PC-9 (cell line): ENCODE results near the gene CD151. TPM values are rescaled to one million over a fixed set of nuclear protein-coding genes. Genes with fewer than 3 reads are reported as not detected.

Source experiments
- BruUV-seq: library from RNA; stranded (reverse); fragments of 400-500 nt; replicated peaks from 2 replicates; lab custom pipeline; 2021; lab: Mats Ljungman, UMichigan
- CTCF ChIA-PET: fragments of 300-600 bp; sonication (Branson Sonifier 250); formaldehyde crosslinking; loops from one replicate; lab custom pipeline; 2022; ENCODE audit warnings: antibody characterized with exemption; lab: Charles Lee
- POLR2A ChIA-PET: fragments of 300-600 bp; sonication (Branson Sonifier 250); formaldehyde crosslinking; loops from one replicate; lab custom pipeline; 2022; ENCODE audit warnings: antibody characterized with exemption; ENCODE audit not compliant: unreplicated experiment; lab: Charles Lee
- DNase-seq, 2 experiments: peaks; one replicate each; pipeline versions ENCODE4 v3.0.0 to v3.0.0-alpha.2; 2015 to 2022; ENCODE audit warnings: mixed read lengths in 1 of 2
- H2AFZ ChIP-seq: fragments of 200-600 bp; sonication (generic); 2 replicates; pipeline ENCODE4 v1.8.1; 2017; ENCODE audit warnings: antibody characterized with exemption
- H3F3A ChIP-seq: fragments of 200-600 bp; sonication (generic); 2 replicates; pipeline ENCODE4 v1.8.1; 2017; ENCODE audit warnings: antibody characterized with exemption, mild to moderate bottlenecking, low read depth; ENCODE audit not compliant: insufficient read depth
- H3K27ac ChIP-seq: fragments of 200-600 bp; sonication (generic); 2 replicates; pipeline ENCODE4 v1.6.1; 2016; ENCODE audit warnings: mixed run types
- H3K27me3 ChIP-seq: fragments of 200-600 bp; sonication (generic); 2 replicates; pipeline ENCODE4 v1.6.1; 2016; ENCODE audit warnings: low read depth, mixed run types; ENCODE audit not compliant: insufficient read depth
- H3K36me3 ChIP-seq: fragments of 200-600 bp; sonication (generic); 2 replicates; pipeline ENCODE4 v1.6.1; 2016; ENCODE audit warnings: low read depth, mixed run types
- H3K4me1 ChIP-seq: fragments of 200-600 bp; sonication (generic); replicated peaks from 2 replicates; pipeline ENCODE4 v1.6.1; 2016; ENCODE audit warnings: mixed run types; ENCODE audit not compliant: insufficient read depth
- H3K4me2 ChIP-seq: fragments of 200-600 bp; sonication (generic); 2 replicates; pipeline ENCODE4 v1.6.1; 2017; ENCODE audit warnings: mixed run types
- H3K4me3 ChIP-seq: fragments of 200-600 bp; sonication (generic); 2 replicates; pipeline ENCODE4 v1.6.1; 2016; ENCODE audit warnings: mixed run types
- H3K79me2 ChIP-seq: fragments of 200-600 bp; sonication (generic); 2 replicates; pipeline ENCODE4 v1.6.1; 2017; ENCODE audit warnings: low read depth, mixed run types
- H3K9me2 ChIP-seq: fragments of 200-600 bp; sonication (generic); 2 replicates; pipeline ENCODE4 v1.8.1; 2017; ENCODE audit warnings: mild to moderate bottlenecking; ENCODE audit not compliant: insufficient read depth
- H3K9me3 ChIP-seq: fragments of 200-600 bp; sonication (generic); 2 replicates; pipeline ENCODE4 v1.8.1; 2016; ENCODE audit warnings: low read depth; ENCODE audit not compliant: insufficient read depth
- H4K20me1 ChIP-seq: fragments of 200-600 bp; sonication (generic); 2 replicates; pipeline ENCODE4 v1.8.1; 2017; ENCODE audit not compliant: insufficient read depth
- CTCF ChIP-seq: fragments of 200-600 bp; sonication (generic); conservative IDR thresholded peaks from 2 replicates; pipeline ENCODE4 v1.6.1; 2017; ENCODE audit warnings: mixed run types, antibody characterized with exemption, mild to moderate bottlenecking, moderate library complexity
- EZH2 ChIP-seq: fragments of 200-600 bp; sonication (generic); IDR thresholded peaks from 2 replicates; pipeline ENCODE4 v1.8.0; 2017; ENCODE audit warnings: antibody characterized with exemption, low read depth
- intact Hi-C: fragments of 100-400 bp; cut with micrococcal nuclease; formaldehyde crosslinking; loops from one replicate; pipeline ENCODE4 v1.10.0; 2022; ENCODE audit not compliant: unreplicated experiment
- total RNA-seq: library from RNA; stranded (reverse); gene quantifications from 2 replicates; pipeline ENCODE4 v1.2.3, GENCODE V29; 2021

CD151 gene
- total RNA-seq, 1 experiment from 2014 or later = 184 TPM

- Histone ChIP-seq H3K36me3 (no peaks in the 10 kb centered on the region), H3K79me2 (peaks cover 12% of the 10 kb centered on the region; the same call in 1 of the 2 replicates), H3K27ac (no peak overlapping the region), H3K4me2 (peak overlapping the region; percentile 61), H3K9me3 (no peaks in the 10 kb centered on the region), H3K27me3 (no peaks in the 10 kb centered on the region), H3F3A (peaks cover 6% of the 10 kb centered on the region; the same call in 1 of the 2 replicates), H3K4me1 (no peaks in the 10 kb centered on the region), H4K20me1 (no peaks in the 10 kb centered on the region), H2AFZ (no peak overlapping the region), H3K9me2 (no peaks in the 10 kb centered on the region), H3K4me3 (peak overlapping the region; percentile 40; the same call in 1 of the 2 replicates)
- intact Hi-C loops = no loop called here
- ChIA-PET CTCF (no interaction called here), POLR2A (interaction anchor here (0.6 kb wide), 1 partner anchor 15 kb away, joined by 3 read pairs; no protein-coding TSS in a partner anchor)
- TF ChIP-seq CTCF = no peak
- TF ChIP-seq EZH2 = no peak
- DNase-seq = no peak
- no TSS peak for BruUV-seq
Observed at GRCh38 chr11:804599-804964, 28.2 kb upstream of the CD151 start.

DNA sequence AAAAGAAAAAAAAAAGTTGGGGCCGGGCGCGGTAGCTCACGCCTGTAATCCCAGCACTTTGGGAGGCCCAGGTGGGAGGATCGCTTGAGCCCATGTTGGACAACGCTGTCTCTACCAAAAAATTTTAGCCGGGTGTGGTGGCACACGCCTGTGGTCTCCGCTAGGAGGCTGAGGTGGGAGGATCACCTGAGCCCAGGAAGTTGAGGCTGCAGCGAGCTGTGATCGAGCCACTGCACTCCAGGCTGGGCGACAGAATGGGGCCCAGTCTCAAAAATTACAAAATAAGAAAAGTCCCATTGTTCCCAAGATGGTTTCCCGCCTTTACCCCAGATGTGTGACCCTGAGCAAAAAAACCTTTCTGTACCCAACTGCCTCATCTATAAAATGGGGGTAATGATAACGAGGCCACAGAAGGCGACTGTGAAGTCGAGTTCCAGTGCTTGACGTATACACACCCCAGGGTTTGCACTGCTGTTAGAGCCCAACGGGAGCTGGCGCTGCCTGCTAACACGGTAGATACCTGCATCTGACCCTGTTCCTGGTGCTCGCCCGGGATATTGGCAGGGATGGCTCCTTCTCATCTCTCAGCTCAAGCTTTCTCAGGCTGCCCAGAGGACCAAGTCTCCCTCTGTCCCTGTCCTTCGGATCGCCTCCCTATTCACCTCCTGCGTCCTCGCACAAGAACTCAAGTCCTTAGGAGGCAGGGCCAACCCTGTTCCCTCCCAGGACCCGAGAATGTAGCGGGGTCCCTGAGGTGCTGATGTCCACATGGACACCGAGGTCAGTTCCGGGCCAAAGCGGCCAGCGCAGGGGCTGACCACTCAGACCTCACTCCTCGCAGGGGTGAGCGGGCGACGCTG lies 24.1 kb upstream of the CD151 start:
- Histone ChIP-seq H2AFZ (peak overlapping the region; percentile 83), H3K27me3 (no peaks in the 10 kb centered on the region), H3K9me3 (no peaks in the 10 kb centered on the region), H3K9me2 (no peaks in the 10 kb centered on the region), H3F3A (peaks cover 34% of the 10 kb centered on the region; the same call in 1 of the 2 replicates), H3K4me3 (peak overlapping the region; percentile 85), H3K79me2 (peaks cover 41% of the 10 kb centered on the region), H3K27ac (peak overlapping the region; percentile 89), H3K36me3 (peaks cover 13% of the 10 kb centered on the region), H4K20me1 (peaks cover 12% of the 10 kb centered on the region), H3K4me1 (peaks cover 9% of the 10 kb centered on the region; the same call in 1 of the 2 replicates), H3K4me2 (peak overlapping the region; percentile 86)
- ChIA-PET POLR2A (interaction anchor here (0.5 to 0.6 kb wide), 2 partner anchors 24 to 113 kb away, joined by 5 to 9 read pairs; partner anchors contain the start of gene TMEM80), CTCF (no interaction called here)
- TSS peak; percentile 78 for BruUV-seq
- peak in 1 of 2 experiments; percentile 40 for DNase-seq
- intact Hi-C loops = loop anchor here (5.0 kb wide), 1 partner anchor 34 kb away; the partner anchor contains the start of genes POLR2L and TSPAN4
- TF ChIP-seq CTCF (no peak), EZH2 (no peak)

GRCh38 chr11:809287-810039 lies 23.3 kb upstream of the CD151 start, which contains the start of gene RPLP2:
TSS of gene RPLP2 (plus strand) at chr11:809967. CDS start at chr11:810235, 268 bp downstream.
- H3K27ac ChIP-seq = peak within 1 kb of the TSS; percentile 89
- ChIA-PET CTCF (no interaction called here), POLR2A (interaction anchor here (0.5 to 0.7 kb wide), 3 partner anchors 23 to 114 kb away, joined by 3 to 9 read pairs (median 5); partner anchors contain the start of gene TMEM80)
- DNase-seq = peak; percentile 82 to 89
- peak within 1 kb of the TSS; percentile 83 for H2AFZ ChIP-seq
- H3K4me2 ChIP-seq = peak within 1 kb of the TSS; percentile 86
- intact Hi-C loops = loop anchor here (5.0 kb wide), 1 partner anchor 33 kb away; the partner anchor contains the start of genes POLR2L and TSPAN4
- no peaks in the 10 kb centered on the region for H3K27me3 ChIP-seq
- peaks cover 41% of the 10 kb centered on the region for H3K79me2 ChIP-seq
- no peak for TF ChIP-seq CTCF
- TF ChIP-seq EZH2 = no peak
- peaks cover 13% of the 10 kb centered on the region for H3K36me3 ChIP-seq
- H3K4me3 ChIP-seq = peak within 1 kb of the TSS; percentile 85
- no TSS peak for BruUV-seq
- H3K4me1 ChIP-seq = peaks cover 9% of the 10 kb centered on the region; the same call in 1 of the 2 replicates
- H4K20me1 ChIP-seq = peaks cover 12% of the 10 kb centered on the region
- H3F3A ChIP-seq = peaks cover 38% of the 10 kb centered on the region; the same call in 1 of the 2 replicates
- H3K9me3 ChIP-seq = no peaks in the 10 kb centered on the region
- H3K9me2 ChIP-seq = no peaks in the 10 kb centered on the region
